ENCODE measurements around the gene ATP5PD.
"Not testable (repeated sequence)": the region's sequence is repeated elsewhere in the genome, so short reads cannot be mapped to it uniquely, and the experiment has no call there.

Gene ATP5PD

GRCh38 chr17:75077072-75077495 lies 30.3 kb upstream of the ATP5PD start:
- no peak for DNase-seq

DNA sequence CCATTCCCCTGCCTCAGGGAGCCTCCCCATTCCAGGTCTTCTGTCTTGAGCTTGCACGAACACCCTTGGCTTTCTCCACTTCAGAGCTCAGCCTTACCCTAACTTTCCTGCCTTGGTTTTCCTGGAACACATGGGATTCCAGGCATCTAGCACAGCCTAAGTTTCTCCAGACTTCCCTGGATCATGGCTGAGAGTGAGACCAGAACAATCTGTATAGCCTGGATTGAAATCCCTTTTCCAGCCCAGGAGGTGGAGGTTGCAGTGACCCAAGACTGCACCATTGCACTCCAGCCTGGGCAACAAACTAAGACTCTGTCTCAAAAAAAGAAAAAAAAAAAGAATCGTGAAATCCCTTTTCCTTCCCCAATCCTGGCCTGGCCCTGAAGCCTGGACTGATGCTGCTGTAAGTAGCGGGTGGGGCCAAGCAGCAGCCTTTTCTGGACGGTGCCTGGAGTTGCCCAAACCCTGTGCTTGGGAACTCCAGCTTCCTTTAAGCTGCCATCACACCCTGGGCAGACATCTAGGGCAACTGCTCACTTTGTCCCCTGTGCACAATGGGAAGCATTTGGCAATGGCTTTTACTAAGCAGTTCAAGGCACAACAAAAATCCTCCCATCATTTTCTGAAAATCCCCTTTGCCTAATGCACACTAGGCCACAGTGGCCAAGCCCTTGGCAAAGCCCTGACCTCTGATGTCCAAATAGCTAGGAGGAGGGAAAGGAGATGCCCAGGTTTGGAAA lies 29.0 kb upstream of the ATP5PD start:
- DNase-seq: no peak

- DNase-seq: no peak
Measured at GRCh38 chr17:75074532-75074931, 27.8 kb upstream of the ATP5PD start.

GRCh38 chr17:75073618-75074047 lies 26.9 kb upstream of the ATP5PD start:
- no peak for DNase-seq

- DNase-seq: not testable (repeated sequence)
Measured at GRCh38 chr17:75072909-75073308, 26.1 kb upstream of the ATP5PD start.

DNA sequence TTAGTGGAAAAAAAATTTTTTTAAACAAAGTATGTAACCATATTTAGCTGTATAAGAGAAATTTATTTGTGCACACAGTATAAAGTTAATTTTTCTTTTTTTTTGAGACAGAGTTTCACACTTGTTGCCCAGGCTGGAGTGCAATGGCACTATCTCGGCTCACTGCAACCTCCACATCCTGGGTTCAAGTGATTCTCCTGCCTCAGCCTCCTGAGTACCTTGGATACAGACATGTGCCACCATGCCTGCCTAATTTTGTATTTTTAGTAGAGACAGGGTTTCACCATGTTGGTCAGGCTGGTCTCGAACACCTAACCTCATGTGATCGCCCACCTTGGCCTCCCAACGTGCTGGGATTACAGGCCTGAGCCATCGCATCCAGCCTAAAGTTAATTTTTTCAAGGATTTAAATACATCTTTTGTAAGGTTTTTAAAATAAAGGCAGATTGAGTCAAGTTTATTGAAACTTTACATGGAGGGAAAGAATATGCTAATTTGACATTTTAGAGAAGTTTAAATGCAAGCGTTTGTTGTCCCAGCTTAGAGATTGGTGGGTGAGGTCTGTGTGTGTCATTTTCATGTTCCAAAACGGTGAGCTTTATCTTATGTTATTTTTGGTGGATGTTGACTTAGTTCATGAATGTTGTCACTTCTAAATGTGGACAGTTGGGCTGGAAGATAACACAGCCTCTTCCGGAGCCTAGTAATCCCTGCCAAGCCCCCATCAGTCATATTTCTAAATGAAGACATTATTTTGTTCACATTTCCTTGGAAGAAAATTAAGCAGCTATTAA lies 24.9 kb upstream of the ATP5PD start:
- not testable (repeated sequence) for DNase-seq

- DNase-seq: no peak
Measured at GRCh38 chr17:75069783-75070182, 23.0 kb upstream of the ATP5PD start.

- no peak for DNase-seq
Measured at GRCh38 chr17:75068750-75069149, 22.0 kb upstream of the ATP5PD start.

GRCh38 chr17:75067856-75068255 lies 21.1 kb upstream of the ATP5PD start:
- no peak for DNase-seq

GRCh38 chr17:75065562-75066151 lies 18.9 kb upstream of the ATP5PD start:
- no peak for DNase-seq

- DNase-seq: no peak
Measured at GRCh38 chr17:75064867-75065561, 18.2 kb upstream of the ATP5PD start.

DNA sequence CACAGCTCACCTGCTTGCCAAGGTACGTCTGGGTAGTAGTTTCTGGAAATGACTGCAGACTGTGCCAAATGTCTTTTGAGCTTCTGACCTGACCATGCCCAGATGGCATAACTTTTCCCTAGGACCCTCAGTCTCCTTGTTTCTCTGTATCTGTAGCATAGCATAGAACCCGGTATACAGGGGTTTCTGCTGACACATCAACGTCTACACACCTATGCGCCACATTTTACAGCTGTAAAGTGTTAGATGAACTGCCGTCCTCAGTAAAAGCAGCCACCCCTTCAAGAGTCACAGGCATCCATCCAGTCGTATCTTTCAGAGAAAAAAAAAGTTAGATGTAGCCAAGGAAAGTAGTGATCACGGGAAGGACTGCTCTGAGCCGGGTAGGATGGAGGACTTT lies 17.7 kb upstream of the ATP5PD start:
- DNase-seq: no peak

DNA sequence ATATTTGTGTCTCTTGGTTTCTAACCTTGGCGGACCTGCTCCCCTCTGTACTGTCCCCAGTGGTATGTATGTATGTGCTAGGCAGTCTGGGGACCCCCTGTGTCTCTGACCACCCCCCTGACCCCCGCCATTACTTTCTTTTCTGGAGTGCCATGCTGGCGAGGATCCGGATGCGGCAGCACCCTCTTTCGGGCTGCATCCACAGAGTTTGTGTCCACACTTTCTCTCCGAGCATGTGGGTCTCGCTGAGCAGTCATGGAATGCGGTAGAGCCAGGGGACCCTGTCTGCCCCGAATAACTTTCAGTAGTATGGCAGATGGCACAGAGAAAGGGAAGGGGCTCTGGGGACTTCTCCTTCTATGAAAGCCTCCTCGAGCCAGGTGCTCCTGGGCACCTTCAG lies 17.3 kb upstream of the ATP5PD start:
- DNase-seq: no peak

GRCh38 chr17:75063626-75064025 lies 16.9 kb upstream of the ATP5PD start:
- DNase-seq: no peak

- no peak for DNase-seq
Measured at GRCh38 chr17:75063201-75063600, 16.4 kb upstream of the ATP5PD start.

GRCh38 chr17:75061618-75062017 lies 14.8 kb upstream of the ATP5PD start:
- DNase-seq: no peak

DNA sequence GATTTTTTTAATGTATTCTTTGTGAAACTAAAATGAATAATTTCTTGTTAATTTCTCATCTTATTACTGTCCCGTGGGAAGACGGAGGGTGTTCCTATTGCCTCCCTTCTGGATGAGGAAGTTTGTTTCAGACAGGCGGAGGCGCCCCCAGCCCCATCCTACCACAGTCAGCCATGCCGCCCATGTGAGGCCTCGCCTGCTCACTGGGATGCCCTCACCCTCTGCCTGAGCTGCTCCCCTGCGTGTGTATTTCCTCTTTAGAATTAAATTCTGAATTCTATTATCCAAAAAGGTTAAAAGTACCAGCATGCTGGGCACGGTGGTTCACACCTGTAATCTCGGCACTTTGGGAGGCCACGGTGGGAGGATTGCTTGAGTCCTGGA lies 14.3 kb upstream of the ATP5PD start:
- DNase-seq: no peak

DNA sequence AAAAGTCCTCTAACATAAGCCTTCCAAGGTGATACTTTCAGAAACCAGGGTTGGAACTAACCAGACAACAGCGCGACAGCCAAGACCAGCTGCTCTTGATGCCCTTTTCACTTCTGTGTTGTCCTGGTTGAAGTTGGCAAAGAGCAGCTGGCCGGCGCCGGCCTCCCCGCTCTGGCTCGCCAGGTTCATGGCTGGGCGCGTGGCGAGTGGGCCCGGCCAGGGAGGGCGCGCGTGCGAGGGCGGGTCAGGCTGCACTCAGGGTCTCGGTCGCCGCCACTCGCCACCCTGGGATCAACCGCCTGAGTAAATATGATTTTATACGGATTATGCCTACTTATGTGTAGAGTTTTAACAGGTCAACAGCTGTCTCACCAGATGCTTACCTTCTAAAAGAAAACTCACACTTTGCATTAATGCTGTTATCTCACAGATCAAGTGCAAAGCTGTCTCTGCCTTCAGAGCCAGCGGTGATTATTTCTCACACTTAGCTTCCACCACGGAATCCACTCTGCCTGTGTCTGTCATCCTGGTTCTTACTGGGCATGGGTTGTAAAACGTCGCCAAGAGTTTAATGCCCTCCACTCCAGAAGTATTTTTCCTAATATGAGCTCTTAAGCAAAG lies 13.8 kb upstream of the ATP5PD start:
- DNase-seq: no peak

DNA sequence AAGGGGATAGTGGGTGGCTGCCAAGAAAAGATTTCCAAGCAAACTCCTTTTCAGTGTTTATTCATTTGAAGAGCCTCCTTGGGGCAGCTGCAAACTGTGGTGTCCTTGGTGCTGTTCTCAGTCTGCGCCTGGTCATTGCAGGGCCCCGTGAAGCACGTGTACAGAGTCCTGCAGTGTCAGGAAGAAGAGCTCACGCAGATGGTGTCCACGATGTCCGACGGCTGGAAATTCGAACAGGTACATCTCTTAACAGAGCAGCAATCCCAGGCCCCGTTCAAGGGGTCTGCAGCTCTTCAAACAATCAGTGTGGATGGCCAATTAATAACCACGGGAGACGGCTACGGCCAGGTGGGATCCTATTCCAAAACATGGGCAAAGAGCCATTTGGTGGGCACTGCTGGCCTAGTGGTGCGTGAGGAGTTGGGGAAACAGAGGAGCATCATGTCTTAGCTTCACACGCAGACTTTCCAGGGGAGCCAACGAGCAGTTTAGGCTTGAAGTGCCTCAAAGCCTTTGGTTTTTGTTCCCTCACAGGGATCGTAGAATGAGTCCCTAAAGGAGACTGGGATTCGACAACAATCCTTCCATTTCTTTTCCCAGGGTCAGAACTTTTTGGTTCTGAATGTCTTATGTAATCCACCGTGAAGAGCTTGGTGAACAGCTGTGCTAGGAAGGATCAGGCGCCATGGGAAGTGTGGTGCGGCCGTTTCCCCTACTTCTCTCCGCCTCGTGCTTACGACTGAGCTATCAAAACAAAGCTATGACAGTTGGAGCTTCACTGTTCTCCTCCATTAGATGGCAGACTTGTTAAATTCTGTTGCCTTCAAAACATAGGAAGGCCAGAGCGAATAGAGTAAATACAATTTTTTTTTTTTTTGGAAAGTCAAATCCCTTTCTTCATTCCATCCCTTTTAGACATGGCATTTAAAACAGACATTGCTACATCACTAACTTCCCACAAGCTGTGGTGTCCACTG lies 12.9 kb upstream of the ATP5PD start:
- DNase-seq: peak; percentile 21

DNA sequence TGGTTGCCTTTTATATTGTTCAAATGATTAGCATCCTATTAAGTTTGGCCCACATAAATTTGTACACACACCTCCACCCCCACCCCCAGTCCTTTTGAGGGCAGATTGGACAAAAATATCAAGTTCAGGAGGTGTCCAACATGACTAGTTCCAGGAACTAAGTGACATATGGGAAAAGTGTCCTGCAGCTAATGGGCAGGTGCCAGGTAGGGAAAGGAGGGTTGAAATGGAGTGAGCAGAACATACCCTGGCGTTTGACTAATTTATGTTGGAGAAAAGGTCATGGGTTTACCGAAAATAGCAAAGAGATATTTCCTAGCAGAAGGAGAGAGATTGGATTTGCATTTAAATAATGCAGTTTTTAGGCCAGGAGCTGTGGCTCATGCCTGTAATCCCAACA lies 5.2 kb upstream of the ATP5PD start:
- no peak for DNase-seq

DNA sequence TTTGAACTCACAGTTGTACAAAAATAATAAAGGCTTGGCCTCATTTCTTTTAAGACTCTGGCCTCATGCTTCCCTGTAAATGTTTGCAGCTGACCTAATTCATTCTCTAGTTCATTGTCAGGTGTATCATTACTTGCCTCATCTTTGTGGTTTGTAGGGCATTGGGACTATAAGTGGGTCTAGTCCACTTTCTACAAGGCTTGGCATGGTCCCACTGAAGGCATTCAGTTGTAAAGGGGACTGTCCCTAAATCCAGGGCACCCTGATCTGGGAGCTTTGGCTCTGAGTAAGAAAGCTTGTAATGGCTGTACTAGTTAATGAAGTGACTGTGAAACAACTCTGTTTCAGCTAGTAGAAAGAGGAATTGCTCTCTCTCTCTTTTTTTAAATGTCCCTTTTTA lies 2.9 kb upstream of the ATP5PD start:
- DNase-seq: no peak

DNA sequence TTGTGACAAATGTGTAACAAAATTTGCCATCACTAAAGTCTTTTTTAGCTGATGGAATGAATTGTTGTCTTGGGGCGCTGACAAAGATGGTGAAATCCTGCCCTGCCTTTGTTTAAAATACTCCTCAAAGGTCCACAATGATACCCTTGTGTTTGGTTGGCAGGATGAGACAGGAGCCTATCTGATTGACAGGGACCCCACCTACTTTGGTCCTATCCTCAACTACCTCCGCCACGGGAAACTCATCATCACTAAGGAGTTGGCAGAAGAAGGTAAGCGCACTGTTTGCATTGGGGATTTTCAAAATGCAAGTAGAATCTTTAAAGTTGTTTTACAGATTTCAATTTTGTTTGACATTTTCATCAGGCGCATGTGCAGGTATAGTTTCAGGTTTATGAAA lies 2.3 kb upstream of the ATP5PD start:
- DNase-seq: no peak
